Measurements from ENCODE around the gene PARD6G.

DNA sequence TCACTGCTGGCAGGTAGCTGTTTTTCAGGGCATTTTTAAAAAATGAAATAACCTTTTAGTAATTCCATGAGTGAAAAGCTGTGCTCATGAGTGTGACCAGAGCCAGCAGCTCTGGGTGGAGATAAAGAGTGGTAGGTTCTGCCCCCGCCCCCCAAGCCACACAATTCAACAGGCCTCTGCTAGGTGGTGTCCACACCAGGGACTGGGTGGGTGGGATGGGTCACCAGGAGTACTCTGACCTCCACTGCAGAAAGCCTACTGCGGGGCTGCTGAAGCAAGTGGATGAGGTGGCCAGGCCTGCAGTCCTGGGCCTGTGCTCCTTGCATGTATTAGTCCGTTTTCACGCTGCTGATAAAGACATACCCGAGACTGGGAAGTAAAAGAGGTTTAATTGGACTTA lies 15.3 kb downstream of the PARD6G start:
- TF ChIP-seq, protein P1, sequence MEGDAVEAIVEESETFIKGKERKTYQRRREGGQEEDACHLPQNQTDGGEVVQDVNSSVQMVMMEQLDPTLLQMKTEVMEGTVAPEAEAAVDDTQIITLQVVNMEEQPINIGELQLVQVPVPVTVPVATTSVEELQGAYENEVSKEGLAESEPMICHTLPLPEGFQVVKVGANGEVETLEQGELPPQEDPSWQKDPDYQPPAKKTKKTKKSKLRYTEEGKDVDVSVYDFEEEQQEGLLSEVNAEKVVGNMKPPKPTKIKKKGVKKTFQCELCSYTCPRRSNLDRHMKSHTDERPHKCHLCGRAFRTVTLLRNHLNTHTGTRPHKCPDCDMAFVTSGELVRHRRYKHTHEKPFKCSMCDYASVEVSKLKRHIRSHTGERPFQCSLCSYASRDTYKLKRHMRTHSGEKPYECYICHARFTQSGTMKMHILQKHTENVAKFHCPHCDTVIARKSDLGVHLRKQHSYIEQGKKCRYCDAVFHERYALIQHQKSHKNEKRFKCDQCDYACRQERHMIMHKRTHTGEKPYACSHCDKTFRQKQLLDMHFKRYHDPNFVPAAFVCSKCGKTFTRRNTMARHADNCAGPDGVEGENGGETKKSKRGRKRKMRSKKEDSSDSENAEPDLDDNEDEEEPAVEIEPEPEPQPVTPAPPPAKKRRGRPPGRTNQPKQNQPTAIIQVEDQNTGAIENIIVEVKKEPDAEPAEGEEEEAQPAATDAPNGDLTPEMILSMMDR (IDR thresholded peaks at IDR 0.05; ENCODE audit: insufficient read depth, low read depth, low read length), result no peak
- TF ChIP-seq EZH2 (IDR thresholded peaks at IDR 0.05; ENCODE audit: insufficient read depth, low read length), result no peak

All from astrocyte (in vitro differentiated cells and primary cell).